ENCODE data around the gene C1orf146.

C1orf146 gene

GRCh38 chr1:92217721-92218120 lies at the start of gene C1orf146:
Gene C1orf146, plus strand, starts transcription at chr1:92217915. Its CDS starts 13,506 bp downstream, at chr1:92231421.
- Mint-ChIP-seq H3K27ac (no peak within 1 kb of the TSS), H3K27me3 (no peaks in the 10 kb centered on the region), H3K4me3 (no peak within 1 kb of the TSS), H3K4me1 (ENCODE audit: low read depth) (no peaks in the 10 kb centered on the region), H3K36me3 (ENCODE audit: low read depth) (no peaks in the 10 kb centered on the region), H3K9me3 (no peaks in the 10 kb centered on the region)
- no peak for DNase-seq

- H3K4me1 Mint-ChIP-seq (ENCODE audit: low read depth) = no peaks in the 10 kb centered on the region
- no peaks in the 10 kb centered on the region for H3K9me3 Mint-ChIP-seq
These were observed 49.1 kb upstream of the C1orf146 start for GRCh38 chr1:92168657-92169056.

GRCh38 chr1:92169214-92170005 lies 48.3 kb upstream of the C1orf146 start:
- Mint-ChIP-seq H3K36me3 (ENCODE audit: low read depth) (peaks cover 3% of the 10 kb centered on the region), H3K27me3 (no peaks in the 10 kb centered on the region), H3K9me3 (no peaks in the 10 kb centered on the region), H3K4me1 (ENCODE audit: low read depth) (no peaks in the 10 kb centered on the region), H3K27ac (no peak overlapping the region), H3K4me3 (no peak overlapping the region)
- no peak for DNase-seq

More at GRCh38 chr1:92168657-92169056, 49.1 kb upstream of the C1orf146 start:
- H3K27ac Mint-ChIP-seq = no peak overlapping the region
- H3K36me3 Mint-ChIP-seq (ENCODE audit: low read depth) = peaks cover 3% of the 10 kb centered on the region
- no peak for DNase-seq
- H3K4me3 Mint-ChIP-seq = no peak overlapping the region
- no peaks in the 10 kb centered on the region for H3K27me3 Mint-ChIP-seq

- no peaks in the 10 kb centered on the region for H3K4me1 Mint-ChIP-seq (ENCODE audit: low read depth)
- DNase-seq = no peak
- H3K27me3 Mint-ChIP-seq = no peaks in the 10 kb centered on the region
- H3K4me3 Mint-ChIP-seq = no peak overlapping the region
- H3K9me3 Mint-ChIP-seq = no peaks in the 10 kb centered on the region
- H3K27ac Mint-ChIP-seq = no peak overlapping the region
- H3K36me3 Mint-ChIP-seq (ENCODE audit: low read depth) = peaks cover 14% of the 10 kb centered on the region
These were observed 33.1 kb upstream of the C1orf146 start for GRCh38 chr1:92184632-92185031.

- DNase-seq = no peak
- Mint-ChIP-seq H3K4me1 (ENCODE audit: low read depth) (no peaks in the 10 kb centered on the region), H3K9me3 (no peaks in the 10 kb centered on the region), H3K27ac (no peak overlapping the region), H3K4me3 (no peak overlapping the region), H3K27me3 (no peaks in the 10 kb centered on the region), H3K36me3 (ENCODE audit: low read depth) (peaks cover 6% of the 10 kb centered on the region)
These were observed 31.6 kb upstream of the C1orf146 start for GRCh38 chr1:92186081-92186480.

GRCh38 chr1:92188436-92189255 lies 29.1 kb upstream of the C1orf146 start:
- Mint-ChIP-seq H3K27me3 (no peaks in the 10 kb centered on the region), H3K9me3 (no peaks in the 10 kb centered on the region), H3K27ac (no peak overlapping the region), H3K4me3 (no peak overlapping the region), H3K36me3 (ENCODE audit: low read depth) (peaks cover 3% of the 10 kb centered on the region), H3K4me1 (ENCODE audit: low read depth) (no peaks in the 10 kb centered on the region)
- no peak for DNase-seq

GRCh38 chr1:92191726-92192125 lies 26.0 kb upstream of the C1orf146 start:
- Mint-ChIP-seq H3K4me3 (no peak overlapping the region), H3K9me3 (no peaks in the 10 kb centered on the region), H3K4me1 (ENCODE audit: low read depth) (peaks cover under 1% of the 10 kb centered on the region), H3K27ac (no peak overlapping the region), H3K27me3 (no peaks in the 10 kb centered on the region), H3K36me3 (ENCODE audit: low read depth) (no peaks in the 10 kb centered on the region)
- DNase-seq = no peak

- Mint-ChIP-seq H3K4me1 (ENCODE audit: low read depth) (peaks cover 4% of the 10 kb centered on the region), H3K27me3 (no peaks in the 10 kb centered on the region), H3K36me3 (ENCODE audit: low read depth) (no peaks in the 10 kb centered on the region), H3K9me3 (no peaks in the 10 kb centered on the region), H3K27ac (no peak overlapping the region), H3K4me3 (no peak overlapping the region)
- no peak for DNase-seq
These were observed 25.5 kb upstream of the C1orf146 start for GRCh38 chr1:92192246-92192645.

GRCh38 chr1:92194511-92194910 lies 23.2 kb upstream of the C1orf146 start:
- H3K9me3 Mint-ChIP-seq = no peaks in the 10 kb centered on the region
- H3K4me1 Mint-ChIP-seq (ENCODE audit: low read depth) = peaks cover 4% of the 10 kb centered on the region
- H3K27ac Mint-ChIP-seq = no peak overlapping the region
- no peak for DNase-seq
- no peak overlapping the region for H3K4me3 Mint-ChIP-seq
- H3K27me3 Mint-ChIP-seq = no peaks in the 10 kb centered on the region
- no peaks in the 10 kb centered on the region for H3K36me3 Mint-ChIP-seq (ENCODE audit: low read depth)

GRCh38 chr1:92201973-92202372 lies 15.7 kb upstream of the C1orf146 start:
- H3K9me3 Mint-ChIP-seq = peaks cover 3% of the 10 kb centered on the region
- H3K4me3 Mint-ChIP-seq = no peak overlapping the region
- H3K27ac Mint-ChIP-seq = peak overlapping the region; percentile 42
- H3K4me1 Mint-ChIP-seq (ENCODE audit: low read depth) = peaks cover 21% of the 10 kb centered on the region
- no peaks in the 10 kb centered on the region for H3K36me3 Mint-ChIP-seq (ENCODE audit: low read depth)
- no peak for DNase-seq
- no peaks in the 10 kb centered on the region for H3K27me3 Mint-ChIP-seq

- H3K36me3 Mint-ChIP-seq (ENCODE audit: low read depth) = no peaks in the 10 kb centered on the region
- peaks cover 3% of the 10 kb centered on the region for H3K9me3 Mint-ChIP-seq
- H3K4me1 Mint-ChIP-seq (ENCODE audit: low read depth) = peaks cover 20% of the 10 kb centered on the region
- no peak overlapping the region for H3K4me3 Mint-ChIP-seq
- H3K27ac Mint-ChIP-seq = peak overlapping the region; percentile 34
- DNase-seq = no peak
- H3K27me3 Mint-ChIP-seq = no peaks in the 10 kb centered on the region
These were observed 14.6 kb upstream of the C1orf146 start for GRCh38 chr1:92203105-92203504.

GRCh38 chr1:92210701-92211100 lies 7.0 kb upstream of the C1orf146 start:
- Mint-ChIP-seq H3K36me3 (ENCODE audit: low read depth) (no peaks in the 10 kb centered on the region), H3K27me3 (no peaks in the 10 kb centered on the region), H3K9me3 (no peaks in the 10 kb centered on the region), H3K27ac (no peak overlapping the region), H3K4me3 (no peak overlapping the region), H3K4me1 (ENCODE audit: low read depth) (peaks cover 15% of the 10 kb centered on the region)
- DNase-seq = no peak

GRCh38 chr1:92211166-92211565 lies 6.5 kb upstream of the C1orf146 start:
- H3K4me1 Mint-ChIP-seq (ENCODE audit: low read depth) = peaks cover 15% of the 10 kb centered on the region
- H3K27ac Mint-ChIP-seq = no peak overlapping the region
- no peaks in the 10 kb centered on the region for H3K36me3 Mint-ChIP-seq (ENCODE audit: low read depth)
- H3K9me3 Mint-ChIP-seq = no peaks in the 10 kb centered on the region
- H3K27me3 Mint-ChIP-seq = no peaks in the 10 kb centered on the region
- no peak for DNase-seq
- H3K4me3 Mint-ChIP-seq = no peak overlapping the region

GRCh38 chr1:92218559-92218958 lies 844 bp downstream of the C1orf146 start:
- H3K27me3 Mint-ChIP-seq = no peaks in the 10 kb centered on the region
- H3K27ac Mint-ChIP-seq = no peak overlapping the region
- H3K4me3 Mint-ChIP-seq = no peak overlapping the region

GRCh38 chr1:92219028-92219427 lies 1.3 kb downstream of the C1orf146 start:
- DNase-seq = no peak
- Mint-ChIP-seq H3K4me3 (no peak overlapping the region), H3K36me3 (ENCODE audit: low read depth) (no peaks in the 10 kb centered on the region), H3K4me1 (ENCODE audit: low read depth) (no peaks in the 10 kb centered on the region), H3K27ac (no peak overlapping the region), H3K27me3 (no peaks in the 10 kb centered on the region), H3K9me3 (no peaks in the 10 kb centered on the region)

More at GRCh38 chr1:92218559-92218958, 844 bp downstream of the C1orf146 start:
- H3K9me3 Mint-ChIP-seq = no peaks in the 10 kb centered on the region
- H3K36me3 Mint-ChIP-seq (ENCODE audit: low read depth) = no peaks in the 10 kb centered on the region
- no peaks in the 10 kb centered on the region for H3K4me1 Mint-ChIP-seq (ENCODE audit: low read depth)
- no peak for DNase-seq
